DND-41 (cell line): ENCODE results near the gene GNAO1.

Experiments
- ATAC-seq: fragments of 200-7000 bp; cut with Tn5 transposase; 3 replicates; pipeline ENCODE4 v1.9.1; 2021; ENCODE audit warnings: low read depth; ENCODE audit not compliant: insufficient read depth
- DNase-seq: peaks from one replicate; pipeline ENCODE4 v3.0.0-alpha.2; 2020
- H2AFZ ChIP-seq: 2 replicates; pipeline ENCODE4 v1.6.0; 2012; ENCODE audit warnings: low read depth, low read length
- H3K27ac ChIP-seq: 2 replicates; pipeline ENCODE4 v1.5.1; 2012; ENCODE audit warnings: low read length, inconsistent platforms
- H3K27me3 ChIP-seq: fragments of 200-600 bp; sonication (generic); 2 replicates; pipeline ENCODE4 v1.6.0; 2012; ENCODE audit warnings: low read length, mild to moderate bottlenecking, inconsistent platforms; ENCODE audit not compliant: insufficient read depth, poor library complexity
- H3K36me3 ChIP-seq: 2 replicates; pipeline ENCODE4 v1.5.1; 2012; ENCODE audit warnings: low read length, inconsistent platforms; ENCODE audit not compliant: insufficient read depth
- H3K4me1 ChIP-seq: 2 replicates; pipeline ENCODE4 v1.5.1; 2012; ENCODE audit warnings: mild to moderate bottlenecking, low read length; ENCODE audit not compliant: insufficient read depth
- H3K4me2 ChIP-seq: 2 replicates; pipeline ENCODE4 v1.6.0; 2012; ENCODE audit warnings: mild to moderate bottlenecking, moderate library complexity, low read length, inconsistent platforms; ENCODE audit not compliant: insufficient read depth
- H3K4me3 ChIP-seq, 2 experiments: fragments of 200-600 bp in 1 of 2; shearing (Covaris generic) in 1 of 2; 2 replicates each; pipeline ENCODE4 v1.5.1; 2012 to 2016; ENCODE audit warnings: inconsistent platforms in 2 of 2, low read length in 2 of 2, mild to moderate bottlenecking in 2 of 2, low read depth in 1 of 2, moderate library complexity in 1 of 2
- H3K79me2 ChIP-seq: 2 replicates; pipeline ENCODE4 v1.6.0; 2012; ENCODE audit warnings: low read length, inconsistent platforms; ENCODE audit not compliant: insufficient read depth
- H3K9ac ChIP-seq: 2 replicates; pipeline ENCODE4 v1.6.0; 2012; ENCODE audit warnings: low read depth, mild to moderate bottlenecking, inconsistent platforms, low read length, moderate library complexity
- H3K9me3 ChIP-seq: 2 replicates; pipeline ENCODE4 v1.5.1; 2012; ENCODE audit warnings: low read length, moderate library complexity, mild to moderate bottlenecking, inconsistent platforms; ENCODE audit not compliant: insufficient read depth, severe bottlenecking
- H4K20me1 ChIP-seq: 2 replicates; pipeline ENCODE4 v1.6.0; 2012; ENCODE audit warnings: low read length; ENCODE audit not compliant: insufficient read depth
- EZH2 ChIP-seq: IDR thresholded peaks from 3 replicates; pipeline ENCODE4 v1.6.1; 2012; ENCODE audit warnings: borderline replicate concordance, low read depth, mild to moderate bottlenecking, moderate library complexity, low read length, inconsistent platforms; ENCODE audit not compliant: severe bottlenecking
- TF ChIP-seq, protein P1 (sequence below): IDR thresholded peaks from 2 replicates; pipeline ENCODE4 v1.5.1; 2012; ENCODE audit warnings: borderline replicate concordance, low read length, moderate library complexity, mild to moderate bottlenecking; ENCODE audit not compliant: poor library complexity, severe bottlenecking; ENCODE audit errors: extremely low read depth

The GNAO1 gene

DNA sequence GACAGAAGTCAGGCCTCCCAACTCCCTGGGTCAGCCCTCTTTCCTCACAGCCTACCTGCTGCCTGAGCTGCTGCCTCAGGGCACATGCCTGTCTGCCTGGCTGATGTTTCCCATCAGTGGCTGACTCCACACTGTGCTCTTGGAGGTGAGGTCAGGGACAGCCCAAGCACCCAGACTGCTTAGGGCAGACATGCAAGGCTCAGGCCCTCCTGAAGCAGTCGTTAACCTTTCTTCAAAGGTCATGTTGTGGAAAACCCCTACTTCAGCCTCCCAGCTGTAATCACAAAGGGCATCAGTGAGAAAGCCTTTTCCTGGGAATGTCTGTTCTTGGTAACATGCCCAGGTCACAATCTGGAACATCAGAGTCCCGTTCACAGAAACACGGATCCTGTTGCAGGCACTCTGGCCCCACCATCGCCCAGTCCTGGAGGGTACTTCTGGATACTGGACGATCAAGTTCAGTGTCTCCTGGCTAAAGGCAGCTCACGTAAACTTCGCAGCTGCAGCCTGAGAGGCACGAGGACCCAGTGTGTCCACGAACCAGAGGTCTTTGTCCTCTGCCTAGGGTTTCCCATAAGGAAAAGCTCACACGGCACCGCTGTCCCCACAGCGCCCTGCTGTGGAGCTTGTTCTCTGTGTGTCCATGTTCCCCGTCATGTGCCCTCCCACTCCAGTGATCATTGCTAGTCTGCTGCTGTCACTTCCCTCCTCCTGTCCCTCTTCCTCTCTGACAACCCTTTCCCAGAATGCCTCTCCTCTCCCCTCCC, 54.9 kb downstream of the GNAO1 start:
- Histone ChIP-seq H2AFZ (no peak overlapping the region), H3K27me3 (no peaks in the 10 kb centered on the region), H4K20me1 (peaks cover 4% of the 10 kb centered on the region; the same call in 1 of the 2 replicates), H3K4me1 (no peaks in the 10 kb centered on the region), H3K4me3 (no peak overlapping the region), H3K36me3 (peaks cover 10% of the 10 kb centered on the region; the same call in 1 of the 2 replicates), H3K4me2 (no peak overlapping the region), H3K79me2 (no peaks in the 10 kb centered on the region), H3K9me3 (no peaks in the 10 kb centered on the region), H3K9ac (no peak overlapping the region), H3K27ac (no peak overlapping the region)
- ATAC-seq (no peak), DNase-seq (no peak)
- no peak for TF ChIP-seq EZH2

DNA sequence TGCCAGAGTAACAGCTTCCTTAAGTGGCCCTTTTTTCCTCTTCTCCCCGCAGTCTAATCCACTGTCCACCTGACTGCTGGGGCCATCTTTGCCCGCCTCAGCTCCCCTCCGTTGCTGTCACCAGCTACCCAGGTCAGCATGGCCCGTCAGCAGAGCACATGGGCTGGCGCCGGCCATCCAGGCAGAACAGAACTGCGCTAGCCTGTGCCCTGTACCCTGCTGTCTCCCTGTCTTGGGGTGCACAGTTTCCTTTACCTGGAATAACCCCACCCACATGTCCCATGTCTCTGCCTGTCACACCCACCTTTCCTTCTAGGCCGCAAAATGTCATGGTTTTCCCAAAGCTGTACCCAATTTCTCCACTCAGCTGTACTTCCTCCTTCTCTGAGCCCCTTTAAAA, 55.7 kb downstream of the GNAO1 start:
- Histone ChIP-seq H3K4me3 (no peak overlapping the region), H3K79me2 (no peaks in the 10 kb centered on the region), H3K4me1 (no peaks in the 10 kb centered on the region), H3K4me2 (no peak overlapping the region), H4K20me1 (peaks cover 4% of the 10 kb centered on the region; the same call in 1 of the 2 replicates), H3K36me3 (peaks cover 10% of the 10 kb centered on the region; the same call in 1 of the 2 replicates), H3K9me3 (no peaks in the 10 kb centered on the region), H2AFZ (no peak overlapping the region), H3K9ac (no peak overlapping the region), H3K27ac (no peak overlapping the region), H3K27me3 (no peaks in the 10 kb centered on the region)
- no peak for TF ChIP-seq EZH2
- TF ChIP-seq, protein P1, sequence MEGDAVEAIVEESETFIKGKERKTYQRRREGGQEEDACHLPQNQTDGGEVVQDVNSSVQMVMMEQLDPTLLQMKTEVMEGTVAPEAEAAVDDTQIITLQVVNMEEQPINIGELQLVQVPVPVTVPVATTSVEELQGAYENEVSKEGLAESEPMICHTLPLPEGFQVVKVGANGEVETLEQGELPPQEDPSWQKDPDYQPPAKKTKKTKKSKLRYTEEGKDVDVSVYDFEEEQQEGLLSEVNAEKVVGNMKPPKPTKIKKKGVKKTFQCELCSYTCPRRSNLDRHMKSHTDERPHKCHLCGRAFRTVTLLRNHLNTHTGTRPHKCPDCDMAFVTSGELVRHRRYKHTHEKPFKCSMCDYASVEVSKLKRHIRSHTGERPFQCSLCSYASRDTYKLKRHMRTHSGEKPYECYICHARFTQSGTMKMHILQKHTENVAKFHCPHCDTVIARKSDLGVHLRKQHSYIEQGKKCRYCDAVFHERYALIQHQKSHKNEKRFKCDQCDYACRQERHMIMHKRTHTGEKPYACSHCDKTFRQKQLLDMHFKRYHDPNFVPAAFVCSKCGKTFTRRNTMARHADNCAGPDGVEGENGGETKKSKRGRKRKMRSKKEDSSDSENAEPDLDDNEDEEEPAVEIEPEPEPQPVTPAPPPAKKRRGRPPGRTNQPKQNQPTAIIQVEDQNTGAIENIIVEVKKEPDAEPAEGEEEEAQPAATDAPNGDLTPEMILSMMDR = no peak
- DNase-seq (no peak), ATAC-seq (no peak)

DNA sequence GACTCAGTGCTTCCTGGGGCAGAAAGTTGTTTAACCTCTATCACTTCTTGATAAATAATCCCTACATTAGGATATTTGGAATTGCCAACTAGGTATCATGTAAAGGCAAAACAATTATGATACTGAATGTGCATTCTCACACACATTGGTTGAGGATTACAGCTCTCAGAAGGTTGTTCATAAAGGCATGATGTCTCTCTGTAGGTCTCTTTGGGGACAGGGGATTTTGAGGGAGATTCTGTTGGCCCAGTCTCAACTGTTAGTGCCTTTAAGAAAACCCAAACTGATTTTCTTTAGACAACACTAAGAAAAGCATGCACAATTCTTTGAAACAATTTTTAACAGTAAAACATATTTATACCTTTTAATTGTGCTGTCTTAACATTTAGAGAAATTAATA, 56.5 kb downstream of the GNAO1 start:
- peaks cover 7% of the 10 kb centered on the region; the same call in 1 of the 2 replicates for H4K20me1 ChIP-seq
- H3K4me2 ChIP-seq = no peak overlapping the region
- no peak overlapping the region for H3K27ac ChIP-seq
- no peaks in the 10 kb centered on the region for H3K27me3 ChIP-seq
- no peak overlapping the region for H3K9ac ChIP-seq
- peaks cover 10% of the 10 kb centered on the region; the same call in 1 of the 2 replicates for H3K36me3 ChIP-seq
- H3K4me1 ChIP-seq = no peaks in the 10 kb centered on the region
- H2AFZ ChIP-seq = no peak overlapping the region
- H3K9me3 ChIP-seq = no peaks in the 10 kb centered on the region
- DNase-seq = no peak
- no peak for ATAC-seq
- no peak for TF ChIP-seq EZH2
- TF ChIP-seq, protein P1 = no peak
- H3K79me2 ChIP-seq = no peaks in the 10 kb centered on the region
- H3K4me3 ChIP-seq = no peak overlapping the region

DNA sequence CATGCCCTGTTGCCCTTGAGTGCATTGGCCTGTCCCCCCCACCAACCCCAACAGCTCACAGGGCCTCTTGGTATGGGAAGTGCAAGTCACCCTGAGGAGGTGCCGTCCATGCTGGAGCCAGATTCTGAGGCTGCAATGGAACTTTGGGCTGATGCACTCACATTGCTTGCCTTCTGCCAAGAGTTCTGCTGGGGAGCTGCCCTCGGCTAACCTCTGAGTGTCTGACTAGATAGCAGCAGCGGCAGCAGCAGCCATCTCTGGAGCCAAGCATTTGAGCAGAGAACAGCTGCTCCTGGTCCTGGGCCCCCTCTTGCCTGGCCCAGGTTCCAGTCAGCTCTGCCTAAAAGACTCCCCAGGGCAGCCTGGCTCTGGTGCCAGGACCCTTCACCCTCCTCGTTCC, 61.5 kb downstream of the GNAO1 start:
- H3K4me3 ChIP-seq = no peak overlapping the region
- no peak overlapping the region for H3K27ac ChIP-seq
- H4K20me1 ChIP-seq = 0 out of 2 replicates have a peak, but pooled peaks cover 3% of the 10 kb centered on the region
- no peak overlapping the region for H2AFZ ChIP-seq
- H3K9ac ChIP-seq = no peak overlapping the region
- DNase-seq (no peak), ATAC-seq (no peak)
- peaks cover 4% of the 10 kb centered on the region; the same call in 1 of the 2 replicates for H3K36me3 ChIP-seq
- H3K79me2 ChIP-seq = peaks cover 4% of the 10 kb centered on the region; the same call in 1 of the 2 replicates
- no peaks in the 10 kb centered on the region for H3K27me3 ChIP-seq
- H3K4me2 ChIP-seq = no peak overlapping the region
- H3K4me1 ChIP-seq = no peaks in the 10 kb centered on the region
- no peaks in the 10 kb centered on the region for H3K9me3 ChIP-seq
- no peak for TF ChIP-seq EZH2
- TF ChIP-seq, protein P1 = no peak
